ENCODE measurements around the gene RCN1. TPM values are rescaled to one million over a fixed set of nuclear protein-coding genes. Genes with fewer than 3 reads are reported as not detected.

Gene RCN1
- total and polyA plus RNA-seq, 4 donors: 35.9 to 58.1 (median 46.4) TPM

GRCh38 chr11:32145282-32145681 lies 54.4 kb downstream of the RCN1 start:
- no peak for DNase-seq (ENCODE audit: low spot score)
- H3K27me3 ChIP-seq (ENCODE audit: control insufficient read depth in 4 of 4, insufficient read depth in 4 of 4, low read length in 3 of 4): no peaks in the 10 kb centered on the region
- no peak overlapping the region for H3K9ac ChIP-seq (ENCODE audit: low read depth in 1 of 2, low read length in 2 of 2)
- no peak overlapping the region for H3K27ac ChIP-seq (ENCODE audit: low read depth in 1 of 2, low read length in 2 of 2)
- peaks cover 0 to 3% (median 0%) of the 10 kb centered on the region in 4 donors for H3K9me3 ChIP-seq (ENCODE audit: control insufficient read depth in 4 of 4, low read length in 3 of 4)
- no peaks in the 10 kb centered on the region for H3K36me3 ChIP-seq (ENCODE audit: control insufficient read depth in 4 of 4, insufficient read depth in 3 of 4, low read depth in 1 of 4, low read length in 3 of 4)
- no peak for TF ChIP-seq NR2F2 (IDR thresholded peaks at IDR 0.05)
- H3K4me1 ChIP-seq (ENCODE audit: control insufficient read depth in 4 of 4, insufficient read depth in 4 of 4, low read length in 3 of 4): peaks cover 0 to 2% (median 0%) of the 10 kb centered on the region in 4 donors
- H3K4me3 ChIP-seq (ENCODE audit: low read depth in 1 of 3, low read length in 3 of 3): no peak overlapping the region
- WGBS: 80% methylated on average over 3 of the region's 3 CpGs

GRCh38 chr11:32148895-32149294 lies 58.0 kb downstream of the RCN1 start:
- no peak overlapping the region for H3K9ac ChIP-seq (ENCODE audit: low read depth in 1 of 2, low read length in 2 of 2)
- 67% methylated on average over 4 of the region's 4 CpGs for WGBS
- H3K4me1 ChIP-seq (ENCODE audit: control insufficient read depth in 4 of 4, insufficient read depth in 4 of 4, low read length in 3 of 4): no peaks in the 10 kb centered on the region
- H3K36me3 ChIP-seq (ENCODE audit: control insufficient read depth in 4 of 4, insufficient read depth in 3 of 4, low read depth in 1 of 4, low read length in 3 of 4): no peaks in the 10 kb centered on the region
- H3K27me3 ChIP-seq (ENCODE audit: control insufficient read depth in 4 of 4, insufficient read depth in 4 of 4, low read length in 3 of 4): peaks cover 0 to 6% (median 1%) of the 10 kb centered on the region in 4 donors
- H3K27ac ChIP-seq (ENCODE audit: low read depth in 1 of 2, low read length in 2 of 2): no peak overlapping the region
- peaks cover 0 to 3% (median 0%) of the 10 kb centered on the region in 4 donors for H3K9me3 ChIP-seq (ENCODE audit: control insufficient read depth in 4 of 4, low read length in 3 of 4)
- no peak overlapping the region for H3K4me3 ChIP-seq (ENCODE audit: low read depth in 1 of 3, low read length in 3 of 3)
- DNase-seq (ENCODE audit: low spot score): no peak
- TF ChIP-seq RAD21 (IDR thresholded peaks at IDR 0.05): no peak
- TF ChIP-seq MAX (IDR thresholded peaks at IDR 0.05): no peak
- TF ChIP-seq FOXA2 (IDR thresholded peaks at IDR 0.05): no peak
- TF ChIP-seq YY1 (IDR thresholded peaks at IDR 0.05): no peak
- no peak for TF ChIP-seq FOXA1 (IDR thresholded peaks at IDR 0.05)
- TF ChIP-seq RXRA (IDR thresholded peaks at IDR 0.05): no peak

GRCh38 chr11:32149748-32150147 lies 58.9 kb downstream of the RCN1 start:
- no peak for TF ChIP-seq ATF3 (IDR thresholded peaks at IDR 0.05)
- no peak for TF ChIP-seq NR2F2 (IDR thresholded peaks at IDR 0.05)
- no peak for TF ChIP-seq RXRA (IDR thresholded peaks at IDR 0.05)
- TF ChIP-seq EGR1 (IDR thresholded peaks at IDR 0.05; ENCODE audit: low read depth in 2 of 2): no peak
- no peak for TF ChIP-seq RAD21 (IDR thresholded peaks at IDR 0.05)
- TF ChIP-seq, protein P1, sequence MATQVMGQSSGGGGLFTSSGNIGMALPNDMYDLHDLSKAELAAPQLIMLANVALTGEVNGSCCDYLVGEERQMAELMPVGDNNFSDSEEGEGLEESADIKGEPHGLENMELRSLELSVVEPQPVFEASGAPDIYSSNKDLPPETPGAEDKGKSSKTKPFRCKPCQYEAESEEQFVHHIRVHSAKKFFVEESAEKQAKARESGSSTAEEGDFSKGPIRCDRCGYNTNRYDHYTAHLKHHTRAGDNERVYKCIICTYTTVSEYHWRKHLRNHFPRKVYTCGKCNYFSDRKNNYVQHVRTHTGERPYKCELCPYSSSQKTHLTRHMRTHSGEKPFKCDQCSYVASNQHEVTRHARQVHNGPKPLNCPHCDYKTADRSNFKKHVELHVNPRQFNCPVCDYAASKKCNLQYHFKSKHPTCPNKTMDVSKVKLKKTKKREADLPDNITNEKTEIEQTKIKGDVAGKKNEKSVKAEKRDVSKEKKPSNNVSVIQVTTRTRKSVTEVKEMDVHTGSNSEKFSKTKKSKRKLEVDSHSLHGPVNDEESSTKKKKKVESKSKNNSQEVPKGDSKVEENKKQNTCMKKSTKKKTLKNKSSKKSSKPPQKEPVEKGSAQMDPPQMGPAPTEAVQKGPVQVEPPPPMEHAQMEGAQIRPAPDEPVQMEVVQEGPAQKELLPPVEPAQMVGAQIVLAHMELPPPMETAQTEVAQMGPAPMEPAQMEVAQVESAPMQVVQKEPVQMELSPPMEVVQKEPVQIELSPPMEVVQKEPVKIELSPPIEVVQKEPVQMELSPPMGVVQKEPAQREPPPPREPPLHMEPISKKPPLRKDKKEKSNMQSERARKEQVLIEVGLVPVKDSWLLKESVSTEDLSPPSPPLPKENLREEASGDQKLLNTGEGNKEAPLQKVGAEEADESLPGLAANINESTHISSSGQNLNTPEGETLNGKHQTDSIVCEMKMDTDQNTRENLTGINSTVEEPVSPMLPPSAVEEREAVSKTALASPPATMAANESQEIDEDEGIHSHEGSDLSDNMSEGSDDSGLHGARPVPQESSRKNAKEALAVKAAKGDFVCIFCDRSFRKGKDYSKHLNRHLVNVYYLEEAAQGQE (IDR thresholded peaks at IDR 0.05): no peak
- no peak for TF ChIP-seq MAX (IDR thresholded peaks at IDR 0.05)
- no peak for TF ChIP-seq FOXA1 (IDR thresholded peaks at IDR 0.05)
- no peak for TF ChIP-seq HNF4A (conservative IDR thresholded peaks at IDR 0.05)
- TF ChIP-seq HNF4G (IDR thresholded peaks at IDR 0.05): no peak
- TF ChIP-seq, protein P2, sequence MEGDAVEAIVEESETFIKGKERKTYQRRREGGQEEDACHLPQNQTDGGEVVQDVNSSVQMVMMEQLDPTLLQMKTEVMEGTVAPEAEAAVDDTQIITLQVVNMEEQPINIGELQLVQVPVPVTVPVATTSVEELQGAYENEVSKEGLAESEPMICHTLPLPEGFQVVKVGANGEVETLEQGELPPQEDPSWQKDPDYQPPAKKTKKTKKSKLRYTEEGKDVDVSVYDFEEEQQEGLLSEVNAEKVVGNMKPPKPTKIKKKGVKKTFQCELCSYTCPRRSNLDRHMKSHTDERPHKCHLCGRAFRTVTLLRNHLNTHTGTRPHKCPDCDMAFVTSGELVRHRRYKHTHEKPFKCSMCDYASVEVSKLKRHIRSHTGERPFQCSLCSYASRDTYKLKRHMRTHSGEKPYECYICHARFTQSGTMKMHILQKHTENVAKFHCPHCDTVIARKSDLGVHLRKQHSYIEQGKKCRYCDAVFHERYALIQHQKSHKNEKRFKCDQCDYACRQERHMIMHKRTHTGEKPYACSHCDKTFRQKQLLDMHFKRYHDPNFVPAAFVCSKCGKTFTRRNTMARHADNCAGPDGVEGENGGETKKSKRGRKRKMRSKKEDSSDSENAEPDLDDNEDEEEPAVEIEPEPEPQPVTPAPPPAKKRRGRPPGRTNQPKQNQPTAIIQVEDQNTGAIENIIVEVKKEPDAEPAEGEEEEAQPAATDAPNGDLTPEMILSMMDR (IDR thresholded peaks at IDR 0.05; ENCODE audit: low read depth, low read length, missing input control): no peak
- no peak for TF ChIP-seq GABPA (IDR thresholded peaks at IDR 0.05 in 1 of 2, conservative IDR thresholded peaks at IDR 0.05 in 1 of 2)

More at GRCh38 chr11:32149748-32150147, 58.9 kb downstream of the RCN1 start:
- Histone ChIP-seq H3K9ac (ENCODE audit: low read depth in 1 of 2, low read length in 2 of 2) (no peak overlapping the region), H3K9me3 (ENCODE audit: control insufficient read depth in 4 of 4, low read length in 3 of 4) (peaks cover 0 to 3% (median 0%) of the 10 kb centered on the region in 4 donors), H3K27me3 (ENCODE audit: control insufficient read depth in 4 of 4, insufficient read depth in 4 of 4, low read length in 3 of 4) (peaks cover 0 to 6% (median 1%) of the 10 kb centered on the region in 4 donors), H3K4me3 (ENCODE audit: low read depth in 1 of 3, low read length in 3 of 3) (no peak overlapping the region), H3K27ac (ENCODE audit: low read depth in 1 of 2, low read length in 2 of 2) (no peak overlapping the region), H3K36me3 (ENCODE audit: control insufficient read depth in 4 of 4, insufficient read depth in 3 of 4, low read depth in 1 of 4, low read length in 3 of 4) (no peaks in the 10 kb centered on the region), H3K4me1 (ENCODE audit: control insufficient read depth in 4 of 4, insufficient read depth in 4 of 4, low read length in 3 of 4) (no peaks in the 10 kb centered on the region)
- no peak for DNase-seq (ENCODE audit: low spot score)
- WGBS: 84% methylated on average over 7 of the region's 7 CpGs
